HUES6 (cell line): ENCODE data around the gene SSX2IP.

Experiments used
- H3K27ac ChIP-seq: 2 replicates; pipeline ENCODE4 v1.7.0; 2013; ENCODE audit warnings: low read depth, mild to moderate bottlenecking, low read length, inconsistent platforms
- H3K27me3 ChIP-seq: 2 replicates; pipeline ENCODE4 v1.6.1; 2013; ENCODE audit warnings: low read length; ENCODE audit not compliant: control insufficient read depth, insufficient read depth
- H3K36me3 ChIP-seq: 2 replicates; pipeline ENCODE4 v1.6.1; 2013; ENCODE audit warnings: low read length; ENCODE audit not compliant: control insufficient read depth, insufficient read depth
- H3K4me1 ChIP-seq: 2 replicates; pipeline ENCODE4 v1.6.1; 2013; ENCODE audit warnings: low read length; ENCODE audit not compliant: control insufficient read depth, insufficient read depth
- H3K4me3 ChIP-seq: 2 replicates; pipeline ENCODE4 v1.5.1; 2013; ENCODE audit warnings: low read depth, low read length
- H3K9ac ChIP-seq: one replicate; pipeline ENCODE4 v1.6.1; 2013; ENCODE audit warnings: mild to moderate bottlenecking, low read length
- H3K9me3 ChIP-seq: 2 replicates; pipeline ENCODE4 v1.6.1; 2013; ENCODE audit warnings: low read depth, low read length; ENCODE audit not compliant: control insufficient read depth, insufficient read depth

Gene SSX2IP

DNA sequence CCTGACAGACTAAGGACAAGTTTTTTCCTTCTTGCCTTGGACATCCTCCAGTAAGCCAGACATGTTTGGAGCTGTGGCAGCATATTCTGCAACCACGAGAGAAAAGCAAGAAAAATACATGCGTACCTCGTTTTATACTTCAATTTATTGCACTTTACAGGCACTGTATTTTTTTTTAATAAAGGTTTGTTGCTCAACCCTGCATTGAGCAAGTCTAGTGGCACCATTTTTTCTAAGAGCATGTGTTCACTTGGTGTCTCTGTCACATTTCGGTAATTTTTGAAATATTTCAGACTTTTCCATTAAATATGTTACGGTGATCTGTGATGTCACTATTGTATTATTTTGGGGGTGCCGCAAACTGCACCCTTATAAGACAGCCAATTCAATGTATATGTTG lies 2.1 kb upstream of the SSX2IP start:
- Histone ChIP-seq H3K36me3 (no peaks in the 10 kb centered on the region), H3K27ac (no peak overlapping the region), H3K9me3 (no peaks in the 10 kb centered on the region), H3K4me1 (peaks cover 12% of the 10 kb centered on the region), H3K9ac (no peak overlapping the region), H3K4me3 (no peak overlapping the region), H3K27me3 (no peaks in the 10 kb centered on the region)

DNA sequence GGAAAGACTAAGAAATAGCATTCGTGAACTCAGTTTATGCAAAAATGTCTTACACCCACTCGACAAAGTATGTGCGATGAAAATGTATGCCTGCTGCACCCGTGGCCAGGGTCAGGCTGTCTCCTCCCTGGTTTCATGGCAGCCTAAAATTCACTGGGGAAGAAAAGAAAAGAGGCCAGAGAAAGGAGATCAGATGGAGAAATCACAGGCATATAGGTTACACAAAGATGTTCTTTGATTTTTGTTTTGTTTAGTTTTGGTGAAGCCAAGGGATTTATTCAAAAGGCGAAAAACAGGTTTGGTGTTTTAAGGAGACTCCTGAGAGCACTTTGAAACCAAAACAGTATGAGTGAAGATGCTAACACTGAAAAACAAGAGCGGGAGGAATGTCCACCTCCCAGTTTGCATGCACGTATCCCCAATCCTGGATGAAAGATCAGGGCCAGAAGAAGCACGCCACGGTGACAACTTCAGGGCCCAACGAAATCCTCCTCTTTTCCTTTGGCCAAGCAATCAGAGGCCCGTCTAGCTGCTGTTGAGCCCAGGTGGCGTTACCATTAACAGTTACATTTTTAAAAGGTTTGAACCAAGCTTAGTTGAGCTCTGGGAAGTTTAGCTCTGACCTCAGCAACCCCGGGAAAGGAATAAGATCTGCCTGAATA lies 992 bp upstream of the SSX2IP start:
- peaks cover 20% of the 10 kb centered on the region for H3K4me1 ChIP-seq
- H3K9ac ChIP-seq: peak overlapping the region; percentile 69
- H3K27me3 ChIP-seq: no peaks in the 10 kb centered on the region
- peak overlapping the region; percentile 80 for H3K4me3 ChIP-seq
- no peaks in the 10 kb centered on the region for H3K9me3 ChIP-seq
- H3K36me3 ChIP-seq: no peaks in the 10 kb centered on the region
- 0 out of 2 replicates have a peak overlapping the region, but pooled peaks have one; percentile 61 for H3K27ac ChIP-seq

DNA sequence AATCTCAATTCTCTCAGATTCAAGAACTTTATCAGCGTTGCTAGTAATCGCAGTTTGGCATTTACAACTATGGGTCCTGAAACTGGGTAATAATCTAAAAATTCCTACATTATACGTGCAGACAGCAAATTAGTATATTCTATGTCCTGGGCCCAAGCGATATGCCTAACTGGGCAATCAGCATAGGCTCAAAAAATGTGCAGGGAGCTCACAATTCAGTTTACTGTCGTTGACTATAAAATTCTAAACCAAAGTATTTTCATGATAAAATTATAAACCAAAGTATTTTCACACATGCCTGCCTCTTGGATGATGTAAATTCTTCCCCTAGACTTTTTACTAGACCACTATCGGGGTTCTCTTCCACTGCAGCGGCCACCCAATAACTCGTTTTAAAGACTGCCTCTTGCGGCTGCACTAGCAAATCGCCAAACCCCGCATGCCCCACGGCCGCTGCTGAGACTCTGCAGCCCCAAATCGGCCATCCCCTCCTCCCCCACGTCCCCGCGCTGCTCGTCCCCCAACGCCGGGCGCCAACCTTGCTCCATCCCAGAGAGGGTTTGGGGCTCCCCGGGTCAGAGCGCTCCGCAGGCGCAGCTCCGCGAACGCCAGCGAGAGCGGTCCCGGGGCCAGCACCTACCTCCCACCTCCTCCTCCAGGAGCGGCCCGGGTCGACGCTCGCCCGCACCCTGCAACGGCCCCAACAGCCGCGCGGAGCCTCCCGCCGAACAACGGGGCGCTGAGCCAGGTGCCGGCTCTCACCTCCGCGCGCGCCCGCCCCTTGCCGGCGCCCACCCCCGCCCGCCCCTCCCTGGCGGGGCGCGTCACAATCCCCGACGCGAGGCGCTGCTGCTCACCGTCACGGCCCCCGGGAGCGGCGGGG lies 506 bp downstream of the SSX2IP start:
- H3K36me3 ChIP-seq: no peaks in the 10 kb centered on the region
- no peaks in the 10 kb centered on the region for H3K9me3 ChIP-seq
- peaks cover 21% of the 10 kb centered on the region for H3K4me1 ChIP-seq
- no peaks in the 10 kb centered on the region for H3K27me3 ChIP-seq
- peak overlapping the region; percentile 40; the same call in 1 of the 2 replicates for H3K27ac ChIP-seq
- peak overlapping the region; percentile 83 for H3K9ac ChIP-seq
- peak overlapping the region; percentile 80 for H3K4me3 ChIP-seq

DNA sequence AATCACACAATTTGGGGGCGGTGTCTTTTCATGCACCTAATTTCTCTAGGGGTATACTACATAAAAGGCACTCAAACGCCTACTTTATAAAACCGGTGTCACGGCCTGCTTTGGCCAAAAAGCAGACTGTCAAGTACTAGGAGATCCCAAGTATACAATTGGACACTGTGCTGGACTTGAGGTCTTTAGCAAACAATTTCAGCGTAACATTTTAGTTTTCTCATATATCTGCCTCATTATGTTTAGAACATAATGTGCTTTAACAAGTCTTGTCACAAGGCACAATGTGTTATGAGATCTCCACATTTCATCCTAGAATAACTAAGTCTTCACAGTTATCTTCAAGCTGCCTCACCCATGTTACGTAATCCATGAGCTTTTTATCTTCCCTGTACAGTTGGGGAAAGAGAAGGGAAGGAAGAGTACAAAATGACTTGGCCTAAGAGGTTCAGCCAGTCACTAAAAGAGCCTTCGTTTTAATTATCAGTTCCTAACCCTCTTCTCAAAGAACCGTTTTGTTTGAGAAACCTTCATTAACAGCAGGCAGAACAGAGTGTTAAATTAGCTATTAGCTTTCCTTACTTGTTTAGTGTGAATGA lies 1.7 kb downstream of the SSX2IP start:
- Histone ChIP-seq H3K27me3 (no peaks in the 10 kb centered on the region), H3K4me3 (peak overlapping the region; percentile 80), H3K9me3 (no peaks in the 10 kb centered on the region), H3K36me3 (no peaks in the 10 kb centered on the region), H3K27ac (no peak overlapping the region), H3K9ac (no peak overlapping the region), H3K4me1 (peaks cover 21% of the 10 kb centered on the region)

DNA sequence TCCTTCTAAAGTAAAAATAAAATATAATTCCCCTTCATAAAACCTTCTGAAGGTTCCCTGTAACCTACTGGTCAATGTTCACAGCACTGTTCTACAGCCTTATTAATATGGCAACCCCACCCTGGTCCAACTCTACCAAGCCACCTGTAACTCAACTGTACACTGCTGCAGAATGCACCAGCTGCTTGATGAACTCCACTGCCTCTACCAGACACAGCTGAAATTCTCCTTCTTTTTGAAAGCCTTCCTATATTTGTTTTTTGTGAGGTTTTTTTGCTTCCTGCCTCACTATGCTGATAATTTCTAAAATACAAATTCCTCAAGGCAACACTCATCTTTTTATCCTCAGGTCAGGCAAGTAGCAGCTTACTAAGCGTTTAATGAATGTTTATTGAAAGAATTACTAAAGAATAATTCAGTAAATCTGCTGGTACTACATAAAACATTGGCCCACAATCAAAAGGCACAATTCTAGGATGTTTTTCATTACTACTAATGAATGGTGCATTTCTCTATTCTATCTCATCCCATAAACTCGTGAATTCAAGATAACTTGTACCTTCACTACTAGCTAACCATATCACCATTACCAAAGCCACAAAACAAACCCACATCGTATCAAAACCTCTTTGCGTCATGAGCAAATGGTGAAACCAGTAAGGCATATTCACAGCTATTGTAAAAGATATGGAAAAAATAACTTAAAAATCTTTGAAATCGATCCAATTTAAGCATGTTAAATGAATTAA lies 2.4 kb downstream of the SSX2IP start:
- H3K4me3 ChIP-seq: no peak overlapping the region

DNA sequence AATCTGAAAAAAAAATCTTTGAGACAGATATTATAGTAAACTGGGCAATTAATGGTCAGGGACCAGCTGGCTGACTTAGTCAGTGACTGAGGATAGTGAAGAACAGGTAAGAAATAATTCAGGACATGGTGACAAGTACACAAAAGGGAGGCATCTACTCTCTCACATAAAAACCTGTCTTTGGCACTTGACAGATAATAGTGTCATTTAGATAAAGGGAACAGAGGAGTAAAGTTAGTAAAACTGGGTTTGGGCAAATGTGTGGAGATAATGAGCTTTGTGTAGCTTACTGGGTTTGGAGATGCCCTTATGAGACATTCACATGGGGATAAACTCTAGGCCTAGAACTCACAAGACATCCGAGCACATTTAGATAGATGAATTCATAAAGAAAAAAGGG lies 4.0 kb downstream of the SSX2IP start:
- H3K9me3 ChIP-seq: no peaks in the 10 kb centered on the region
- H3K27ac ChIP-seq: no peak overlapping the region
- no peaks in the 10 kb centered on the region for H3K36me3 ChIP-seq
- peaks cover 18% of the 10 kb centered on the region for H3K4me1 ChIP-seq
- H3K27me3 ChIP-seq: no peaks in the 10 kb centered on the region
- H3K9ac ChIP-seq: no peak overlapping the region
- H3K4me3 ChIP-seq: no peak overlapping the region

More for the DNA sequence above, 2.4 kb downstream of the SSX2IP start:
- Histone ChIP-seq H3K27ac (no peak overlapping the region), H3K9me3 (no peaks in the 10 kb centered on the region), H3K27me3 (no peaks in the 10 kb centered on the region), H3K9ac (no peak overlapping the region), H3K4me1 (peaks cover 21% of the 10 kb centered on the region), H3K36me3 (no peaks in the 10 kb centered on the region)

DNA sequence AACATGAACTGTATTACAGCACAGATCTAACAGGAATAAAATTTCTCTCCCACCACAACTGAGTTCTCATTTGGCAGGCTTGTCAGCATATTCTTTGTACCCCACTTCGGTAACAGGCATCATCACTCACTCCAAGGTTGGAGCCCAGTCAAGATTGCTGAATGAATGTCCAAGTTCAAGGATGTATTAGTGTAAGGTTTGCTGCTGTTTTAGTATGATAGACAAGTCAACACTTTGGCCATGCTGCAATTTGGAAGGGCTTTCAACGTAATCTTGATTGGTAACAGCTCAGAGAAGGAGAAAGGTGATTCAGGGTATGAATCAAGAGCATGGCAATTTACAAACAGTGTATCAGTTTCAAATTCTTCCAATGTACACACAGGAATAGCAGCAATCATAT lies 6.8 kb downstream of the SSX2IP start:
- no peak overlapping the region for H3K9ac ChIP-seq
- H3K27ac ChIP-seq: no peak overlapping the region
- no peak overlapping the region for H3K4me3 ChIP-seq
- peaks cover 15% of the 10 kb centered on the region for H3K4me1 ChIP-seq
- no peaks in the 10 kb centered on the region for H3K9me3 ChIP-seq
- H3K36me3 ChIP-seq: no peaks in the 10 kb centered on the region
- H3K27me3 ChIP-seq: no peaks in the 10 kb centered on the region

DNA sequence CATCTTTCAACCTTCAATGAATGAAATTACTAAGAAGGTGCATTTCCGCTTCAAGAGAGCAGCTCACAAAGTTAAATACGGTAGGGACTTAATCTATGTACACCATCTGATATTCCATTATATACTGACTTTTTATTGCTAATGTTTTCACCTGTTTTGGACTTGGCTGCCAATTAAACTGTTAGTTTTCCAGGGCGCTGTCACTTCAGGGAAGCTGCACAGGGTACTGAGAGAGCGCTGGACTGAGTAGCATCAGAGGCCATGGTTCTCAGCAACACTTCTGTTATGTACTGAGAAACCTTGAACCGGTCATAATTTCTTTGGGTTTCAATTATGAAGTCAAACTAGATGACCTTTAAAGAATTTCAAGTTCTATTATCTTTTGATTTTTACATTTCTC lies 8.2 kb downstream of the SSX2IP start:
- Histone ChIP-seq H3K4me1 (peaks cover 9% of the 10 kb centered on the region; the same call in 1 of the 2 replicates), H3K27ac (no peak overlapping the region), H3K9me3 (no peaks in the 10 kb centered on the region; the same call in none of the 2 replicates), H3K9ac (no peak overlapping the region), H3K27me3 (no peaks in the 10 kb centered on the region), H3K4me3 (no peak overlapping the region), H3K36me3 (no peaks in the 10 kb centered on the region)

DNA sequence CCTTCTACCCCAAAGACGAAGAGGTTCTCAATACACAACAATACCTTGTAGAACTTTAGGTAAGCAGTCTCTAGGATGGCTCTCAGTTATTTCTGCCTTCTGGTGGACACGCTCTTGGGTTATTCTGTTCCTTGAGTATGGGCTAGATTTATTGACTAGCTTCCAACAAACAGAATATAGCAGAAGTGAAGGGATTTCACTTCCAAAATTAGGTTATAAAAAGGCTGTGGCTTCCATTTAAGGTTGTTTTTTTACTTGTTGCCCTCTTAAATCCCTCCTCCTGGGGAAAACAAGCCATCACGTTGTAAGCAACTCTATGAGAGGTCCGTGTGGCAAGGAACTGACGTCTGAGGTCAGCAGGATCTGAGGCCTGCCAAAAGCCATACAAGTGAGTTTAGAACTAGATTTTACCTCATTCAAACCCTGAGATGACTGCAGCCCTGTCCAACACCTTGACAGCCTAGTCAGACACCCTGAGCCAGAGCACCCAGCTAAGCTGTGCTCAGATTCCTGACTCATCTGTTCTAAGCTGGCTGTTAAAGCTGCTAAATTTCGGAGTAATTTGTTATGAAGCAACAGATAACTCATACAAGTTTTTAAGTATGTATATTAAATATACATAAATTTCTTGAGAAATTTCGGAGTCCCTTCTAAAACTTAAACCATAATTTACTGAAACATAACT lies 12.7 kb downstream of the SSX2IP start:
- no peaks in the 10 kb centered on the region for H3K36me3 ChIP-seq
- peaks cover 37% of the 10 kb centered on the region for H3K4me1 ChIP-seq
- no peak overlapping the region for H3K9ac ChIP-seq
- no peak overlapping the region for H3K27ac ChIP-seq
- no peak overlapping the region for H3K4me3 ChIP-seq
- no peaks in the 10 kb centered on the region; the same call in none of the 2 replicates for H3K9me3 ChIP-seq
- H3K27me3 ChIP-seq: no peaks in the 10 kb centered on the region

DNA sequence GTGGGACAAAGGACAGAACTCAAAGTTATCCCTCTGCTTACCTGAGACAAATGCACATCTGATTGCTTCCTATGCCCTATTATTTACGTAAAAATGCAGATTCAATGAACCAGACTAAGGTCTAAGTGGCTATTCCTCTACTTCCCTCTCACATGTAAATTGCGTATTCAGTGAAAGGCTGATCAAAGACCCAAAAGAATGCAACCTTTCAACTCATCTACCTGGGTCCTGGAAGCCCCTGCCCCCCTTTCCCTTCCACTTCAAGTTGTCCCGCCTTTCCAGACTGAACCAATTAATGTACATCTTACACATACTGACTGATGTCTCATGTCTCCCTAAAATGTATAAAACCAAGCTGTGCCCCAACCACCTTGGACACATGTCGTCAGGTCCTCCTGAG lies 14.6 kb downstream of the SSX2IP start:
- Histone ChIP-seq H3K36me3 (no peaks in the 10 kb centered on the region), H3K27me3 (no peaks in the 10 kb centered on the region), H3K4me1 (peaks cover 37% of the 10 kb centered on the region), H3K9ac (no peak overlapping the region), H3K27ac (peak overlapping the region; percentile 42; the same call in 1 of the 2 replicates), H3K4me3 (peak overlapping the region; percentile 9; the same call in 1 of the 2 replicates), H3K9me3 (no peaks in the 10 kb centered on the region; the same call in none of the 2 replicates)
